Transverse colon (tissue), 4 donors: Measurements from ENCODE around the gene TMEM132D. TPM values are rescaled to one million over a fixed set of nuclear protein-coding genes. Genes with fewer than 3 reads are reported as not detected.

Experiments
- DNase-seq: peaks from one replicate; pipeline ENCODE4 v3.0.0-alpha.2; 2019
- H3K27ac ChIP-seq, 4 donors: fragments of 200-600 bp; sonication (generic); 2 replicates each; pipeline ENCODE4 v1.5.1; 2016 to 2018; ENCODE audit warnings: inconsistent platforms in 4 of 4
- H3K27me3 ChIP-seq: fragments of 200-600 bp; sonication (generic); 2 replicates; pipeline ENCODE4 v1.5.1; 2017; ENCODE audit warnings: inconsistent platforms
- H3K36me3 ChIP-seq, 4 donors: fragments of 200-600 bp; sonication (generic); 2 replicates each; pipeline ENCODE4 v1.5.1; 2017 to 2019; ENCODE audit warnings: inconsistent platforms in 4 of 4
- H3K4me1 ChIP-seq, 4 donors: fragments of 200-600 bp; sonication (generic); 2 replicates each; pipeline ENCODE4 v1.5.1; 2017 to 2020; ENCODE audit warnings: inconsistent platforms in 4 of 4
- H3K4me3 ChIP-seq, 4 donors: fragments of 200-600 bp; sonication (generic); 1 replicate in 1 of 4; 2 replicates in 3 of 4; pipeline versions ENCODE4 v1.5.1 to v1.6.1; 2017 to 2019; ENCODE audit warnings: inconsistent platforms in 4 of 4
- H3K9me3 ChIP-seq, 2 donors: fragments of 200-600 bp; sonication (generic); 2 replicates each; pipeline ENCODE4 v1.5.1; 2017 to 2019; ENCODE audit warnings: inconsistent platforms in 2 of 2
- CTCF ChIP-seq, 5 experiments: fragments of 200-600 bp in 3 of 5; fragments of 450-650 bp in 2 of 5; sonication (generic) in 3 of 5; IDR thresholded peaks; 1 replicate in 2 of 5; 2 replicates in 3 of 5; pipeline ENCODE4 v1.5.1; 2016 to 2017; ENCODE audit warnings: antibody characterized with exemption in 5 of 5, inconsistent platforms in 3 of 5, mild to moderate bottlenecking in 2 of 5, moderate library complexity in 1 of 5
- EP300 ChIP-seq: sonication (generic); formaldehyde crosslinking; IDR thresholded peaks from one replicate; pipeline ENCODE4 v1.6.1; 2017; ENCODE audit warnings: antibody characterized with exemption, low read depth
- POLR2A ChIP-seq: fragments of 450-650 bp; IDR thresholded peaks from one replicate; pipeline ENCODE4 v1.6.1; 2016; ENCODE audit warnings: antibody characterized with exemption, mild to moderate bottlenecking, moderate library complexity
- POLR2AphosphoS5 ChIP-seq, 3 donors: sonication (generic); formaldehyde crosslinking; IDR thresholded peaks; one replicate each; pipeline ENCODE4 v1.6.1; 2016; ENCODE audit warnings: antibody characterized with exemption in 3 of 3
- WGBS, 2 donors: methylation state at CpG; one replicate each; pipeline ENCODE4 v1.1.5; 2018; ENCODE audit warnings: low coverage in 1 of 2; 5-methylcytosine and 5-hydroxymethylcytosine counted together
- in situ Hi-C, 4 donors: fragments of 200-750 bp; cut with MboI; loops; one replicate each; pipeline versions ENCODE4 v1.15.0 to v1.15.1; 2017; ENCODE audit warnings: low sequenced_read_pairs in 3 of 4, low pct_ligation_motif_present in 1 of 4, low pct_unique_long_range_greater_than_20kb in 1 of 4
- intact Hi-C: fragments of 100-400 bp; cut with DNase I; formaldehyde crosslinking; loops from one replicate; pipeline ENCODE4 v1.15.1; 2023; ENCODE audit warnings: low total_unique reads
- total RNA-seq, 4 donors: library from RNA; depleted of rRNA; stranded (reverse); fragments of >200 nt; gene quantifications; one replicate each; pipeline ENCODE4 v1.1.0, GENCODE V29; 2016

The TMEM132D gene
- total RNA-seq, 4 donors from 2014 or later = 0.48 to 0.55 TPM; not detected in 2

- Histone ChIP-seq H3K27me3 (no peaks in the 10 kb centered on the region), H3K4me1 (no peaks in the 10 kb centered on the region), H3K27ac (no peak overlapping the region), H3K4me3 (no peak overlapping the region), H3K9me3 (no peaks in the 10 kb centered on the region), H3K36me3 (no peaks in the 10 kb centered on the region)
- TF ChIP-seq CTCF (IDR thresholded peaks at IDR 0.05) (no peak), EP300 (no peak), POLR2AphosphoS5 (IDR thresholded peaks at IDR 0.05) (no peak)
- in situ Hi-C loops = no loop called here
- WGBS, 2 donors = 82 to 83% methylated on average over 3 to 13 of the region's 13 CpGs
- DNase-seq = no peak
- intact Hi-C loops = no loop called here
These were observed 823.0 kb downstream of the TMEM132D start for GRCh38 chr12:129080821-129081220.

GRCh38 chr12:129080391-129080790 is 823.4 kb downstream of the TMEM132D start:
- in situ Hi-C loops (no loop called here), intact Hi-C loops (no loop called here)
- 67 to 82% methylated on average over 1 to 5 of the region's 5 CpGs for WGBS, 2 donors
- H3K36me3 ChIP-seq = no peaks in the 10 kb centered on the region
- TF ChIP-seq POLR2AphosphoS5 (IDR thresholded peaks at IDR 0.05) (no peak), EP300 (no peak), POLR2A (no peak), CTCF (IDR thresholded peaks at IDR 0.05) (no peak)
- H3K27ac ChIP-seq = no peak overlapping the region
- H3K9me3 ChIP-seq = no peaks in the 10 kb centered on the region
- no peaks in the 10 kb centered on the region for H3K4me1 ChIP-seq
- no peak overlapping the region for H3K4me3 ChIP-seq
- no peak for DNase-seq
- H3K27me3 ChIP-seq = no peaks in the 10 kb centered on the region

GRCh38 chr12:129079719-129080118 is 824.1 kb downstream of the TMEM132D start:
- Histone ChIP-seq H3K27ac (no peak overlapping the region), H3K9me3 (no peaks in the 10 kb centered on the region), H3K4me1 (no peaks in the 10 kb centered on the region), H3K36me3 (no peaks in the 10 kb centered on the region), H3K27me3 (no peaks in the 10 kb centered on the region), H3K4me3 (no peak overlapping the region)
- TF ChIP-seq POLR2A (no peak), CTCF (IDR thresholded peaks at IDR 0.05) (no peak), EP300 (no peak), POLR2AphosphoS5 (IDR thresholded peaks at IDR 0.05) (no peak)
- 75 to 88% methylated on average over 4 to 5 of the region's 5 CpGs for WGBS, 2 donors
- intact Hi-C loops (no loop called here), in situ Hi-C loops (no loop called here)
- no peak for DNase-seq

GRCh38 chr12:129076441-129077320 is 827.1 kb downstream of the TMEM132D start:
- WGBS, 2 donors = 60 to 68% methylated on average over 2 to 13 of the region's 13 CpGs
- TF ChIP-seq EP300 (no peak), POLR2A (no peak), CTCF (IDR thresholded peaks at IDR 0.05) (no peak), POLR2AphosphoS5 (IDR thresholded peaks at IDR 0.05) (no peak)
- no peaks in the 10 kb centered on the region for H3K9me3 ChIP-seq
- no peak for DNase-seq
- H3K4me3 ChIP-seq = no peak overlapping the region
- intact Hi-C loops (no loop called here), in situ Hi-C loops (no loop called here)
- H3K36me3 ChIP-seq = no peaks in the 10 kb centered on the region
- no peaks in the 10 kb centered on the region for H3K4me1 ChIP-seq
- H3K27ac ChIP-seq = no peak overlapping the region
- H3K27me3 ChIP-seq = no peaks in the 10 kb centered on the region
